Muscle of leg (tissue), 11 donors: Measurements from ENCODE around the gene PPP1R7. TPM values are rescaled to one million over a fixed set of nuclear protein-coding genes. Genes with fewer than 3 reads are reported as not detected.

Source experiments
- DNase-seq: peaks from one replicate; pipeline ENCODE4 v3.0.0; 2013
- H3K27ac ChIP-seq: one replicate; pipeline ENCODE4 v1.5.1; 2013; ENCODE audit warnings: mild to moderate bottlenecking, low read length, control low read depth
- H3K27me3 ChIP-seq: one replicate; pipeline ENCODE4 v1.6.1; 2013; ENCODE audit warnings: low read length; ENCODE audit not compliant: control insufficient read depth, insufficient read depth
- H3K36me3 ChIP-seq: one replicate; pipeline ENCODE4 v1.6.1; 2013; ENCODE audit warnings: low read length; ENCODE audit not compliant: control insufficient read depth, insufficient read depth
- H3K4me1 ChIP-seq: one replicate; pipeline ENCODE4 v1.6.1; 2013; ENCODE audit warnings: low read length; ENCODE audit not compliant: control insufficient read depth, insufficient read depth
- H3K4me3 ChIP-seq: one replicate; pipeline ENCODE4 v1.5.1; 2013; ENCODE audit warnings: low read length, control low read depth
- H3K9me3 ChIP-seq: replicated peaks from 2 replicates; pipeline ENCODE4 v1.6.1; 2013; ENCODE audit warnings: low read depth, low read length; ENCODE audit not compliant: control insufficient read depth
- WGBS: methylation state at CpG from one replicate; pipeline ENCODE4 v1.1.5; 2013; ENCODE audit warnings: missing lambda C conversion rate; ENCODE audit not compliant: insufficient coverage; 5-methylcytosine and 5-hydroxymethylcytosine counted together
- polyA plus RNA-seq, 8 donors: library from polyadenylated mRNA; unstranded; fragments of 120-200 nt; gene quantifications; one replicate each; pipeline versions ENCODE4 v1.2.1 to v1.2.3, GENCODE V29; 2013; ENCODE audit warnings: inconsistent platforms in 1 of 8, low replicate concordance in 1 of 8; ENCODE audit not compliant: insufficient read length in 8 of 8, insufficient read depth in 1 of 8
- total RNA-seq: library from RNA; stranded (reverse); fragments of 120-200 nt; gene quantifications from one replicate; pipeline ENCODE4 v1.2.4, GENCODE V29; 2013

PPP1R7 gene
- total and polyA plus RNA-seq, 9 donors = 46.8 to 92.0 (median 78.0) TPM

- Histone ChIP-seq H3K4me1 (no peaks in the 10 kb centered on the region), H3K9me3 (no peaks in the 10 kb centered on the region), H3K27ac (no peak overlapping the region), H3K4me3 (no peak overlapping the region), H3K36me3 (peaks cover 11% of the 10 kb centered on the region), H3K27me3 (no peaks in the 10 kb centered on the region)
- 89% methylated on average over 15 of the region's 24 CpGs for WGBS
- no peak for DNase-seq
Observed at GRCh38 chr2:241137276-241138190, 12.7 kb upstream of the PPP1R7 start.

- H3K4me3 ChIP-seq = no peak overlapping the region
- H3K27ac ChIP-seq = no peak overlapping the region
- no peaks in the 10 kb centered on the region for H3K4me1 ChIP-seq
- no peaks in the 10 kb centered on the region for H3K27me3 ChIP-seq
- DNase-seq = no peak
- H3K36me3 ChIP-seq = peaks cover 11% of the 10 kb centered on the region
- no peaks in the 10 kb centered on the region for H3K9me3 ChIP-seq
- WGBS = 99% methylated on average over 9 of the region's 16 CpGs
Observed at GRCh38 chr2:241138471-241138870, 11.8 kb upstream of the PPP1R7 start.

- Histone ChIP-seq H3K27ac (no peak overlapping the region), H3K9me3 (no peaks in the 10 kb centered on the region), H3K4me1 (no peaks in the 10 kb centered on the region), H3K27me3 (no peaks in the 10 kb centered on the region), H3K36me3 (peaks cover 11% of the 10 kb centered on the region), H3K4me3 (no peak overlapping the region)
- WGBS = 86% methylated on average over 19 of the region's 24 CpGs
- DNase-seq = no peak
Observed at GRCh38 chr2:241139531-241140444, 10.5 kb upstream of the PPP1R7 start.

GRCh38 chr2:241140445-241140840 lies 9.8 kb upstream of the PPP1R7 start:
- no peak for DNase-seq
- Histone ChIP-seq H3K27ac (no peak overlapping the region), H3K4me1 (no peaks in the 10 kb centered on the region), H3K9me3 (no peaks in the 10 kb centered on the region), H3K36me3 (peaks cover 11% of the 10 kb centered on the region), H3K4me3 (no peak overlapping the region), H3K27me3 (no peaks in the 10 kb centered on the region)
- 87% methylated on average over 10 of the region's 10 CpGs for WGBS

GRCh38 chr2:241141214-241141770 lies 9.0 kb upstream of the PPP1R7 start:
- Histone ChIP-seq H3K27ac (no peak overlapping the region), H3K4me1 (no peaks in the 10 kb centered on the region), H3K36me3 (peaks cover 11% of the 10 kb centered on the region), H3K27me3 (no peaks in the 10 kb centered on the region), H3K9me3 (no peaks in the 10 kb centered on the region), H3K4me3 (no peak overlapping the region)
- DNase-seq = no peak
- WGBS = 91% methylated on average over 14 of the region's 14 CpGs

GRCh38 chr2:241142063-241142462 lies 8.2 kb upstream of the PPP1R7 start:
- Histone ChIP-seq H3K4me1 (no peaks in the 10 kb centered on the region), H3K36me3 (peaks cover 11% of the 10 kb centered on the region), H3K4me3 (no peak overlapping the region), H3K27ac (no peak overlapping the region), H3K27me3 (no peaks in the 10 kb centered on the region), H3K9me3 (no peaks in the 10 kb centered on the region)
- no peak for DNase-seq
- 93% methylated on average over 4 of the region's 6 CpGs for WGBS

- H3K4me1 ChIP-seq = no peaks in the 10 kb centered on the region
- H3K36me3 ChIP-seq = peaks cover 11% of the 10 kb centered on the region
- no peaks in the 10 kb centered on the region for H3K9me3 ChIP-seq
- WGBS = 74% methylated on average over 7 of the region's 9 CpGs
- H3K27me3 ChIP-seq = no peaks in the 10 kb centered on the region
- H3K4me3 ChIP-seq = no peak overlapping the region
- DNase-seq = no peak
- H3K27ac ChIP-seq = no peak overlapping the region
Observed at GRCh38 chr2:241142593-241142992, 7.7 kb upstream of the PPP1R7 start.

- Histone ChIP-seq H3K9me3 (no peaks in the 10 kb centered on the region), H3K4me1 (peaks cover 12% of the 10 kb centered on the region), H3K27me3 (no peaks in the 10 kb centered on the region), H3K36me3 (no peaks in the 10 kb centered on the region), H3K4me3 (no peak overlapping the region), H3K27ac (no peak overlapping the region)
- DNase-seq = no peak
- WGBS = no CpG with 5 or more reads among the region's 4 CpGs
Observed at GRCh38 chr2:241146286-241146685, 4.0 kb upstream of the PPP1R7 start.

- Histone ChIP-seq H3K27ac (no peak overlapping the region), H3K4me1 (peaks cover 21% of the 10 kb centered on the region), H3K9me3 (no peaks in the 10 kb centered on the region), H3K36me3 (no peaks in the 10 kb centered on the region), H3K4me3 (no peak overlapping the region), H3K27me3 (no peaks in the 10 kb centered on the region)
- no CpG with 5 or more reads among the region's 3 CpGs for WGBS
- DNase-seq = no peak
Observed at GRCh38 chr2:241147336-241147735, 2.9 kb upstream of the PPP1R7 start.

- H3K27ac ChIP-seq = no peak overlapping the region
- no peak overlapping the region for H3K4me3 ChIP-seq
- H3K36me3 ChIP-seq = peaks cover 1% of the 10 kb centered on the region
- DNase-seq = no peak
- 50% methylated on average over 1 of the region's 4 CpGs for WGBS
- no peaks in the 10 kb centered on the region for H3K9me3 ChIP-seq
- peaks cover 21% of the 10 kb centered on the region for H3K4me1 ChIP-seq
- no peaks in the 10 kb centered on the region for H3K27me3 ChIP-seq
Observed at GRCh38 chr2:241148239-241148638, 2.0 kb upstream of the PPP1R7 start.
